Measurements from ENCODE around the gene IER5.
"Not testable (repeated sequence)": the region's sequence is repeated elsewhere in the genome, so short reads cannot be mapped to it uniquely, and the experiment has no call there.

IER5 gene

DNA sequence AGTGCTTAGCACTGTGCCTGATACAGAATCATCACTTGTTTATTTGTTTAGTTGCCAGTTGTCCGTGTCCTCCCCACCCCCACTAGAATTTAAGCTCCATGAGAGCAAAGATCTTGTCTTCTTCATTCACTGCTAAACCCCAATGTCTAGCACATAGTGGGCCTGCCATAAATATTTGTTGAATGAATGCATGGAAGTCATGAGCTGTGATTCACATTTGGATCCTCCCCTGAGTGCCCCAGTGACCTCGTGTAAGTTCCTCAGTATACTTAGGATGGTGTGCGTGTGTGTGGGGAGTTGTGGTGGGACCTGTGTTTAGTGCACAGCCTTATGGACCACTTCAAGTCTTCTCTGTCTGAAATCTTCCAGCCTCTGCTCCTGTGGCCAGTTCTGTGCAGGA, 23.1 kb downstream of the IER5 start:
- DNase-seq (ENCODE audit: extremely low spot score, insufficient read length, low read depth) = no peak
- no peak for FAIRE-seq

DNA sequence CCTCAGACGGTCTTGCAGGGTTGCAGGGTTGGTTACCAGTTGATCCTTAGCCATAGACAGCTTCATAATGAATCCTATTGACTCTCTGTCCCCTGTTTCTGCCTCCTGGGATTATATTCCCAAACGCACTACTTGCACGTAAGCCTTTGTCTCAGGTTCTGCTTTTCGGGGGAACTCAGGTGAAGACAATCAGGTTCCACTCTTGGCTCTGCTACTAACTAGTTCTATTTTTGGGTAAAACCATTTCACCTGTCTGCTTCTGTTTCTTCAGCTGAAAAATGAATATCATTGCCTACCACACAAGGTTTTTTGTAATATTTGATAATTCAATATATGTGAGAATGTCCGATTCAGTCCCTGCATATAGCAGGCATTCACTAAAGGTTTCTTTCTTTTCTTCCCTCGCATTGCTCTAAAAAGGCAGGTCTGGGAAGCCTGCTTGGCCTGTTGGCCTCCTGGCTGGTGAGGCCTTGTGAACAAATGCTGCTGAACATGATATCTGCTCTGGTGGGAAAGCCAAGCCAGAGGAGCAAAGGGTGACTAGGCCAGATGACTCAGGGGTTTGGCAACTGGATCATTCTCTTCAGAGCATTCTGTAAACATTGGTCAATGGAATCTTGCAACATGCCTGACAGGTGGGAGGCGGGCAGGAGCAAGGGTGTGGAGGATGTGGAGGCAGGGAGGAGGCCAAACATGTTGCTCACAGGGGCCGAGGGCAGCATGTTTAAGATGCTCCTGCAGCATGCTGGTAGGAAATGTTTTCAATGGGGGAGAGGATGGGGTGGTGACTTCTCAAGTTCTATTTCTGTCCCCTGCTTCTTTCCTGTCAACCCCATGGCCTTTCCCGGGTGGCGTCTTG, 23.8 kb downstream of the IER5 start:
- FAIRE-seq = no peak
- DNase-seq (ENCODE audit: extremely low spot score, insufficient read length, low read depth) = no peak

DNA sequence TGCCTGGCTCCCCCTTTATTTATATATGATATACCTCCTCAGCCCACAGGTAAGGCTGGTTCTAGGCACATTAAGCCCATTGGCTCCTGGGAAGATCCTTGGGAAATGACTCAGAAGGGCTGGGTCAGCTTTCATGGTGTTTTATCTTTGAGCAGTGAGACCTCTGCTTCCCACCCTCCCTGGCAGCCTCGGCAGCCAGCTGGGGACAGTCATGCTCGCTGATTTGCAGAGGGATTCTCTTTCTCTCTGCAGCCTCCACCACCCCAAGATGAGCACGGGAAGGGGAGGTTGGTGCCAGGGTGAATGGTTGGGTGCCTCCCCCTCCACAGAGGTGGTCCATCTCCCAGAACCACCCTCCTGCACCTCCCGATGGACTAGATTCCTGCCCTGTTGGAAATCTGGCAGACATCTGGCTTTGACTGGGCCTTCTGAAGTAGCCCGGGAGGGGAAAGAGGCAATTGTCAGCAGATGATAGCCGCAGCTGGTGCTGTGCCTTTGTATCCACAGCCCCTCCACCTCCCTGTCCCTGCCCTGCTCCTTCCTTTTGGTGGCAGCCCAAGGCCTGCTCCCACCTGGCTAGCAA, 24.6 kb downstream of the IER5 start:
- DNase-seq (ENCODE audit: extremely low spot score, insufficient read length, low read depth) (no peak), FAIRE-seq (no peak)

DNA sequence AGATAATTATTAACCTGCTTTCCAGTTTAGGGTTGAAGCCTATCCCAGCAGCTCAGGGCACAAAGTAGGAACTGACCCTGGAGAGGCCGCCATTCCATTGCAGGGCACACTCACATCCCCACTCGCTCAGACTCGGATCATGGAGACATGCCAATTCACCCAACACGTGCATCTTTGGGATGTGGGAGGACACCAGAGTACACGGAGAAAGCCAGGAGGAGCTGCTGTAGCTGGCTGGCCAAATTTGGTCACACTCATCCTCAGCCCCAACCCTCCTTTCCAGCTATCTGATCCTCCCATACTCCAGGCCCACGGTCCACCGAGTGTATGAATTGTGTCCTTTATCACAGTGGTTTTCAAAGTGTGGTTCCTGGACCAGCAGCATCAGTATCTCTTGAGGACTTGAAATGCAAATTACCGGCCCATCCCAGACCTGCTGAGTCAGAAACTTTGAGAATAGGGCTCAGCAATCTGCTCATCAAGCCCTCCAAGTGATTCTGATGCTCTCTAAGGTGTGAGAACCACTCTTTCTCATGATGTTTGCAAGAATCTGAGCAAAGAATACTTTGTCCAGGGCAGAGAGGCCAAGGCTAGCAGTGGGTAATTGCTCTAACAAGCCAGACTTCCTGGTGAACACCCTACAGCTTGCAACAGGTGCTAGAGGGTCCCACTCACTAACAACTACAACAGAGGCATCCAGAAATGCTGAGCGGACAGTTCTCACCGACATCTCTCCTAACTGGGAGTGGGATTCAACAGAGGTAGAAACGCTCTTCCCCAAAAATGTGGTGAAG, 26.3 kb downstream of the IER5 start:
- DNase-seq (ENCODE audit: extremely low spot score, insufficient read length, low read depth) (no peak), FAIRE-seq (no peak)

DNA sequence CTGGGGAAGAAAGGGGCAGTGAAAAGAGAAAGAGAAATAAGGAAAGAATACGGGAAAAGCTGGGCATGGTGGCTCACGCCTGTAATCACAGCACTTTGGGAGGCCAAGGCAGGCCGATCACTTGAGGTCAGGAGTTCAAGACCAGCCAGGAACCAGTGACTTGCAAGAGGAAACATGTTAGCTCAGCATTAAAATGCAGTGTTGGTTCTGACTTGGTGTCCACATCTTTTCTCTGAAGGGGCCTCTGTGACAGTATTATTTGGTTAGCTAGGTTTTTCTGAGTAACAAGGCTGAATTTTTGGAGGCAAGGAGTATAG, 26.8 kb downstream of the IER5 start:
- no peak for FAIRE-seq
- DNase-seq (ENCODE audit: extremely low spot score, insufficient read length, low read depth) = no peak

GRCh38 chr1:181115971-181116370, 27.5 kb downstream of the IER5 start:
- FAIRE-seq; DNase-seq (ENCODE audit: extremely low spot score, insufficient read length, low read depth): not testable (repeated sequence)

- DNase-seq (ENCODE audit: extremely low spot score, insufficient read length, low read depth) = no peak
- FAIRE-seq = no peak
Measured at GRCh38 chr1:181116819-181117390, 28.4 kb downstream of the IER5 start.

DNA sequence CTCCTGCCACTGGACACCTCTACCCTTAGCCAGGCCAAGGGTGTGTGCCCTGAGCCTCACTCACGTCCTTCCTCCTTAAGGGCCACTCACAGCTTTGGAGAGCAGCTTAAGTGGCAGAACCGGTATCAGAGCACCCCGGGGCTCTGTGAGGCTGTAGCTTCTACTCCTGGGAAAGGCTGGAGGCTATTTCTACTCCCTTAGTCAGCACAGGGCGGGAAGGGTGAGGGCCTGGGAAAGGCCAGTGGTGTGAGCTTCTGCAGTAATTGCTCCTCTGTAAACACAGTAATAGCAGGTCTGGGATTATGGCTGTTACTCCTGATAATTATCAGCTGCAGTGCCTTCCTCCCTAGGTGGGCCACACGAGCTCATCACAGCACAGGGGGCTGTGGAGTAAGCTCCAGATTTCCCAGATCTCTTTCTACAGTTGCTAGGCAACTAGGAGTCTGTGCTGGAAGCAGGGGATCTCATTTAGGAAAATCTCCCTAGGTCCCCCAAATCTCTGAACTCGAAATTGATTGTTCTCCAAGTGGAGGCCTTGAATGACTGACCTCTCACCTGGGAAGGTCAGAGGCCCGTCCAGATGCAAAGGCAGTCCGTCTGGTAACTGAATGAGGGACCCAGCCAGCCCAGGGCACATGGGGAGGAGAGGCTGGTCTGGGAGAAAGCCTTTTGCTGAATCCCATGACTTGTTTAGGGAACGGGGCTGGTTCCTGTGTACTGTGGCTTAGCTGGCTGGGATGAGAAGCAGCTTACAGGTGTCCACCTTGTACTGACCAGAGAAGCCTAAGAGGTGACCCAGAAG, 29.3 kb downstream of the IER5 start:
- no peak for DNase-seq (ENCODE audit: extremely low spot score, insufficient read length, low read depth)

GRCh38 chr1:181119093-181119989, 30.8 kb downstream of the IER5 start:
- FAIRE-seq (no peak), DNase-seq (ENCODE audit: extremely low spot score, insufficient read length, low read depth) (no peak)

More for the DNA sequence above, 29.3 kb downstream of the IER5 start:
- FAIRE-seq = no peak

DNA sequence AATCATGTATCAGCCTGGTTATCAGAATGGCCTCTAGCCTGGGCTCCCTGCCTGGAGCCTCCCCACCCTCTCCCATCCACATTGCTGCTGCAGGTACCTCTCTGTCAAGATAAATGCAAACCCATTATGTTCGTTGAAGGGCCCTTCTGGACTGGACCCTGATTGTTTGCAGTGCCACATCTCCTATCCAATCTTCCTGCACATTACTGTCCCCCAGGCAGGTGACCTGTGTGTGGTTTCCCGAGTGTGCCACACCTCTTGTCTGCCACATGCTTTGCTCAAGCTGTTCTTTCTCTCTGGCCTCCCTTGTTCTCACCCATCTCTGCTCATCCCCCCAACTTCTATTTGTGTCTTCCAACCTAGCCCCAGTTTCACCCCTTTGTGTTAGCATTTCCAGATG, 32.4 kb downstream of the IER5 start:
- FAIRE-seq (no peak), DNase-seq (ENCODE audit: extremely low spot score, insufficient read length, low read depth) (no peak)

DNA sequence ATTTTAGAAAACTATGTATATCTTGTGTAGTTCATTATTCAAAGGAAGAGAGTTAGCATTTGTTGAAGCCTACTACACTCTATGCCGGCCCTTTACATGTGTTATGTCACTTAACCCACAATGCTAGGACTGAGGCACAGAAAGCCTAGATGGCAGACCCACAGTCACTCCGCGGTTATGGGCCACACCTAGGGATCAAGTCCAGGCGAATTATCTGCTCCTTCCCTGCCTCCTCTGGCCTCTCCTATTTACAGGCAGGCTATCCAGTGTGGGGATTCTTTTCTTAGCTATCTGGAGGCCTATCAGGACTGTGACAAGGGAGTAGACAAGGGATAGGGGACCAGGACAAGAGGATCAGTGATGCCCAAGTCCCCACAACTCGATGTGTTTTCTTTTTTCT, 33.0 kb downstream of the IER5 start:
- DNase-seq (ENCODE audit: extremely low spot score, insufficient read length, low read depth) (no peak), FAIRE-seq (no peak)

DNA sequence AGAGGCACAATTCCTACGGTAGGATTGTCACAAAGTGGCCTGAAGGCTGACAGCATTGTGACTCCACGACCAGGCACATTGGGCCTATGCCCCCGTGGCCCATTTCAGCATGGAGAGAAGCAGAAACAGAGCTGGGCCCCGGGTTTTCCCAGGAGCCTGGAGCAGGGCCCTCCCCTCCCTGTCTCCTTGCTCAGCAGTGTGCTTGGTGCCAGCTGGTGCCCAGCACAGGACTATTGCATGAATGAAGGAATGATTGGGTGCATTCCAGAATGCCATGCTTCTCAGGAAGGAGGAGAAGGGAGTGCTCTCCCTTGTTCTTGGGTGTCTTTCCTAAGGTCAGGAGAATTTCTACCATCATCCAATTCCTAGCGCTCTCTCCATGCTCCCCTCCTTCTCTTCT, 33.7 kb downstream of the IER5 start:
- FAIRE-seq = no peak

DNA sequence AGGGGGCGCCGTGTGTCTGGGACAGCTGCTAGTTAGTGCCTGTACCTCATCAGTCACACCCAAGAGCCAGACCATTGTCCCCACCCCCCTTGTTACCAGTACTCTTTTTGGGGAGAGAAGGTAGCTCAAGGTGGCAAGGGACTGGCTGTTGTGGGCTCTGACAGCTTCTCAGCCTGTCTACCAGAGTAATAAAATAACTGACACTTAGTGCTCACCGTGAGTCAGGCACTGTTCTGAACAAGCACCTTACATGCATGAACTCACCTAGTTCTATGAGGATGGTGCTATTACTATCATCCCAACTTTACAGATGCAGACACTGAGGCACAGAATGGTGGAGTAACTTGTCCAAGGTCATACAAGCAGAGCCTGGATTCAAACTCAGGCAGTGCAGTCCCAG, 34.7 kb downstream of the IER5 start:
- FAIRE-seq (no peak), DNase-seq (ENCODE audit: extremely low spot score, insufficient read length, low read depth) (no peak)

More for the DNA sequence above, 33.7 kb downstream of the IER5 start:
- no peak for DNase-seq (ENCODE audit: extremely low spot score, insufficient read length, low read depth)

GRCh38 chr1:181124291-181124751, 35.8 kb downstream of the IER5 start:
- FAIRE-seq (no peak), DNase-seq (ENCODE audit: extremely low spot score, insufficient read length, low read depth) (no peak)

DNA sequence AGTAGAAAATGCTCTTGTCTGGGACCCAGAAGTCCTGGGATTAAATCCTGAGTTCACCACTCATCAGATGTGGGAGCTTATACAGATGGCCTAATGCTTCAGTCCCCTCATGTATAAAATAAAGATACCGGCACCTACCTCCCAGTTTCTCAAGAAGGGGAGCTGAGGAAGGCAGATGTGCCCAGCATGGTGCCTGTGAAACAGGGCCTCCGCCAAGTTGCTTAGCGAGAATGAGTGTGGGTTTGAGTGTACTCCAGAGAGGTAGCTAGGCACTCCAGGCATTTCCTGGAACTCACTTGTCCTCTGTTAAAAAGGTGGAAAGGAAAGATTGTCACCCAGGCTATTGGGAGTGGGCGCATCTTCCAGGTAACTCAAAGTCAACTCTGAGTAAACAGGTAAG, 37.8 kb downstream of the IER5 start:
- FAIRE-seq (no peak), DNase-seq (ENCODE audit: extremely low spot score, insufficient read length, low read depth) (no peak)

DNA sequence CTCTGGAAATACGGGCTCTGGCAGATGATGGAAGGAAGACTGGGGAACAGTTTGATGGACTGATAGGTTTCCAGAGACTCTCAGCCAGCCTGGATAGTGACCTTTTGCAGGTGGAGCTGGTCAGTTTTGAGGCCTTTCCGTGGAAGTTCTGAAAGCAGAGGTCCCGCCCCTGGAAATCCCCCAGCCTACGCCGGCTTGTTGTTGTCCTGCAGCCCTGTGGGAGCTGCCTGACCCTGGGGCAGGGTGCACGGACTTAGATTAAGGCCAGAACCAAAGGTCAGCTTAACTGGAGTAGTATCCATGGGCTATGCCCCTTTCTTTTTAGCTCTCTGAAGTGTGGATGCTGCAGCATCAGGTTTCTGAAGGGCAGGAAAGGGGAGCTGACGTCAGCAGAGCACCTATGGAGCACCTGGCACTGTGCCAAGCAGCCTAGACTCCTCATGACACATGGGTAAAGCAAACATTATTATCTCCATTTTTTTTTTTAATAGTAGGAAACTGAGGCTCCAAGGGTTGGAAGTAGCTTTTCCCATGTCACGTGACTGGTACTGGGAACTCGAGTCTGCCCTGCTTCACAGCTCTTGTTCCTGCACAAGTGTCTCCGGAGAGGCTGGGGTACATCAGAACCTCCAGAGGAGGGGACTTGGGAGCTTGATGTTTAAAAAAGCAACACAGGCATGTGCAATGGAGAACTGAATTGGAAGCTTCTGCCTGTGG, 38.5 kb downstream of the IER5 start:
- FAIRE-seq (no peak), DNase-seq (ENCODE audit: extremely low spot score, insufficient read length, low read depth) (no peak)

DNA sequence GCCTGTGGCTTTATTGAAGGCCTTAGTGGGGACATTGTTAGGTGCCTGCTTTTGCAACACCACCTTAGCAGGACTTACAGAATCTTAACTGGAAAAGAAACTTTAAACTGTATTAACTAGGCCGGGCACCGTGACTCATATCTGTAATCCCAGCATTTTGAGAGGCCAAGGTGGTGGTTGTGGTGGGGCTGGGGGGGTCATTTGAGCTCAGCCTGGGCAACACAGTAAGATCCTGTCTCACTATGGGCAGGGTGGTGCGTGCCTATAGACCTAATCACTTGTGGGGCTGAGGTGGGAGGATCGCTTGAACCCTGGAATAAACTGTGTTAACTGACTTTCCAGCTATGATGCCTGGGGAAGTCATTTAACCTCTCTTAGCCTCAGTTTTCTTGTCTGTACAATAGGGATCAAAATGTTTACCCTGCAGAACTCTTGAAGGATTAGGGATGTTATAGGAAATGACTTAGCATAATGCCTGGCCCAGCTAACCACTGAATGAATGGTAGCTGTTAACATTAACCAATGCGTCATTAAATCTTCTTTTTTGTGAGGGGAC, 39.5 kb downstream of the IER5 start:
- FAIRE-seq (peak; percentile 65), DNase-seq (ENCODE audit: extremely low spot score, insufficient read length, low read depth) (no peak)
